HG02623 (cell line): ENCODE results near the gene PDE7B.

Experiments
- ATAC-seq: cut with Tn5 transposase; IDR thresholded peaks from one replicate; pipeline ENCODE4 v1.9.1; 2021; ENCODE audit warnings: moderate library complexity; ENCODE audit not compliant: unreplicated experiment

The PDE7B gene

DNA sequence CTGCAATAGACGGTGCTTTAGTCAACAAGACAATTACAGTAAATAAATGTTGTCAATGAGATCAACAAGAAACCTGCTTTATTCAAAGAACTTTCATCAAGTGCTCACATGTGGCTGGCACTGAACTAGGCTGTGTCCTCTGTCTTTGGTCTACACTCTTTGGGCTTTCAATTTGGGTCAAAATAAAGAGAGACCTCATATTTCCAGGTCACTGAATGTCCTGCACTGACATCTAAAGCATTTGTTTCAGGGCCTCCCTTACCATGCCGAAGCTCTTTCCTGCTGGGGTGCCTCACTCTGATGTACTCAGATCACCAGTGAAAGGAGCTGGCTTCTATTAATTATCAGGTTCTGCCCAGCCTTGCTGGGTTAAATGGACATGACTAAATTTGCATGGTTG lies 32.0 kb downstream of the PDE7B start:
- ATAC-seq = no peak

DNA sequence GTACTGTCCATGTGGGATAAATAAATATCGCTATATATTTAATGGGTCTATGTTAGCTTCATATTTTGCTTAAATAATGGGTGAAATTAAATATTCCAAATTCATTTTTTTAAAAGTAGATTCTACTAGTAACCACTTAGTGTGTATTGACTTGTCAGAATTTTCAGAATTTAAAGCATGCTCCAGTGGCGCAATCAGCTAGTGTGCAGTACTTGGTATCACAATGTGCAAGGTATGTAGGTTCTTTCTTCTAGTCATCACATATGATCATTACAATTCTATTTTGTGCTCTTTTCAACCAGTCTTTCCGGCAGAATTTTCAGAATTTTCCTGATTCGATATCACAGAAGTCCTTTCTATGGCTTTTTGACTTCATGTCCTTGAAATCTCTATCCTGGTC lies 32.6 kb downstream of the PDE7B start:
- no peak for ATAC-seq

DNA sequence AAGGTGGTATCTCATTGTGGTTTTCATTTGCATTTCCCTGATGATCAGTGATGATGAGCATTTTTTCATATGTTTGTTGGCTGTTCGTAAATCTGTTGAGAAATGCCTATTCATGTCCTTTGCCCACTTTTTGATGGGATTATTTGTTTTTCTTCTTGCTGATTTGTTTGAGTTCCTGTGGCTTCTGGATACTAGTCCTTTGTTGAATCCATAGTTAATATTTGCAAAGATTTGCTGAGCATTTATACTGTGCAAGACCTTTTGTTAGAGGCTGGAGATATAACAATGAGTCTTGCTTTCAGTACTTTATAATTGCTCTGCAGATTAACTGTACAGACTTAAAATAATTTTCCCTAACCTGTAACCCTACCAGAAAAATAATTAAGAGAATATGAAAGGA lies 35.6 kb downstream of the PDE7B start:
- no peak for ATAC-seq

DNA sequence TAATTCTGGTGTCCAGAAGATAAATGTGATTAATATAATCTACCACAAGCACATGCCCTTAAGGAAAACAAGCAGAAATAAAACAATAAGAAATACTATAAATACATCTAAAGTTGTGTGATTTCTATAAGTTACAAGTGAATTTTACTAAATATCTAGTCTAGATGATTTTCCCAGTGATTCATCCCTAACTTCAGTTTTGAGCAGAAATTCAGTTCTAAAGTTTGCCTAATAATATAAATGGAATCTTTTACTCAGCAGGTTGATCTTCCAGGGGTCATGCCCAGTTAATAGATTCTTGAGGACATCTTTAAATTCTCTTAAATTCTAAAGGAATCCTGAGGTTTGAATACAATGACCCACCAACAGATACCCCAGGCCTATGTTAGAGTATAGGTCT lies 37.3 kb downstream of the PDE7B start:
- no peak for ATAC-seq

DNA sequence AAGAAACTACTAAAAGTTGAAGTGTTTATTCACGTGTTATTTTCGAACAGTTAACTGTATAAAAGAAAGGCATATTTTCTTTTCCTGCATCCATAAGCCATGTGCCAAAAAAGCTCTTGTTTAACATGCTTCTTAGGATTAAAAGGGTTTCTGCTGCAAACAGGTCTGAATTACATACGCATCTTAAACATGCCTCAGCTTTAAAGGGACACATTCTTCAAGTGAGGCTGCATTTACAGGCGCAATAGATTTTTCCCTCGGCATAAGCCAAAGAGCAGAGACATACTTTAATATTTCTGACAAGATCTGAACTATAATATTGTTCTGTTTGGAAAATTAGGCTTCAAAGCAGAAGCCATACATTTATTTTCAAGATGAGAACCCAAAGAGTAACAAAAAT lies 39.4 kb downstream of the PDE7B start:
- ATAC-seq = no peak

DNA sequence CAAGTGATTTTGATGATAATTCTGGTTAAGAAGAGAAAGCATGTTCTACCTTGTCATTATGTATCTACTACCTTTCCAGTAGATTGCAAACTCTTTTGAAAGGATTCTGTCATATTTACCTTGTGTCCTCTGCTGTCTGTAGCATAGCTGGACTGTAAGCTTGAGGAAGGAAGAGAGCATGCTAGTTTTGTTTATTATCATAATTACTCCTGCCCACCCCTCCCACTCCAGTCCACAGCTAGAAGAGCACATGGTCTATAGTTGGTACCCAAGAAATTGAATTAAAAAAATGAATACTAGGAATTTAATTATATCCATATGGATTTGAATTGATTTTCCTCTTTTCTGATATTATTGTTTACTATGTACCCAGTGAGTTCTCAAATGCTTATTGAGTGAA lies 40.2 kb downstream of the PDE7B start:
- ATAC-seq = no peak

DNA sequence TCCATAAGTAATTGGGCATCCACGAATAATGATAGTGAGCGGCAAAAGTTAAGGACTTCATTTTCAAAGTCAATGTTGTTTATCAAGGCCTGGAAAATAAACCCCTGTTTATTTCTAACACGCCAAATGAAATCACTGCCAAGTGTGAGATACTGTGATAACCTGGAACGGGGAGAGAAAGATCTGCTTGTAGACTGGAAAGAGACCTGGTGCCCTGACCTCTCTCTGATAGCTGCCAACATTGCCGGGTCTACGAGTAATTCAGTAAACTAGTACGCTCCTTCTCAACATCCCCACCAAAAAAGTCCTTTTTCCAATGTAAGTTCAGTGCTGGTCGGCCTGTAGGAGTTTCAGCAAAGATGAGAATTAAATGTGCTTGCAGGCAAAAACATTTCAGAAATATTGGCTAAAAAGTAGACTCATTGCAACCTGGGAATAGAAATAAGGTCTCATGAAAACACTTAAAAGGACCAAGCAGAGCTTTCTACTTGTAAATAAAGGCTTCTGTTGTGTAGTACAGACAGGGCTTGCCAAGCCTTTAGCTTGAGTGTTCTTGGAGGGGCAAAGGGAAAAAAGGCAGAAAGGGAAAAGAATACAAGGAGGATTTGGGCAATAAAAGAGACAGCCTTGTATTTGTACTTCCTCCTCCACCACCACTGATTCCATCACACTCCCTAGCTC lies 43.9 kb downstream of the PDE7B start:
- ATAC-seq = no peak

DNA sequence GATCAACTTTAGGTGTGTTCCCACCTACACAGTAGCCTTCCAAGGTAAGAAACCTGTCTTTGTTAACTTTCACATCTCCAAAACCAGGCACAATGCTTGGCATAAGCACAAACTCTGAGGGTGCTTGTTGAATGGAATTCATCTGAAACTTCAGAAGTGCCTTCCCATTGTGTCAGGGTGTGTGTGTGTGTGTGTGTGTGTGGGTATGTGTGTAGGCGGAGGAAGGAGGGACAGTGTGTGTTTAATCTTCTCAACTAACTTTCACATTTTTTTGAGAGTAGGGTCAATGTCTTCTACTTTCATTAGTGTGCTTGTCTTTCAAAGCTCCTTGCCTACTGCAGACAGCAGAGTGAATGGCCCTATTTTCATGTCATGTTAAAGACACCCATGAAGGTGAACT lies 45.6 kb downstream of the PDE7B start:
- no peak for ATAC-seq

DNA sequence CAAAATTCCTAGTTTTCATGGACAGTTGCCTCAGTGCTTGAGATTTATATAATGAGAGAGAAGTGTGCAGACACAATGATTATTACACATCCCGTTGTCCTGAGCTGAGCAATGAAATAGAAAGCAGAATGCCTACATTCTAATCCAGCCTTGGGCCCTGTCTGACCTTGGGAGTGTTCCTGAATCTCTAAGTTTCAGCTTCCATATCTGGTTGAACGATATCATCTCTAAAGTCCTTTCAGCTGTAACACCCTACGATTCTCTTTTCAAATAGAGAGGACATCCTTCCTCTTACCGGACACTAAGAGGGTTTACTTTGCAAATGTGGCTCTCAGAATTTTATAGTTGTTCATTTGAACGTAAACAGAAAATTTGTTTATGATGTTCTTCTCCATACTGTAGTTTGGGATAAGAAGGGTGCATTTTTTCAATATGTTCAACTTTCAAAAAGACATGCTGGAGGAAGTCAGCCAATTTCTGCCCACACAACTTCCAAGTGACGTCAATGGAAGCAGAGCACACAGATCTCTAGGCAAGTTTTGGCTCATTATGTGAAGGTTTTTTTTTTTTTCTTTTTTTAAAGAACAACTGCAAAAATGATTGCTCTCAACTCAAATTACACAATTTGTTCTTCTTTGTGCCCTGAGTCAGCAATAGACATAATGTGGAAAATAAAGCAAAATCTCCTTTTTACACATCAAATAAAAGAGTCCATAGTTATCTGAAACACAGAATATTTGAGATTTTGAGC lies 50.4 kb downstream of the PDE7B start:
- ATAC-seq = no peak

DNA sequence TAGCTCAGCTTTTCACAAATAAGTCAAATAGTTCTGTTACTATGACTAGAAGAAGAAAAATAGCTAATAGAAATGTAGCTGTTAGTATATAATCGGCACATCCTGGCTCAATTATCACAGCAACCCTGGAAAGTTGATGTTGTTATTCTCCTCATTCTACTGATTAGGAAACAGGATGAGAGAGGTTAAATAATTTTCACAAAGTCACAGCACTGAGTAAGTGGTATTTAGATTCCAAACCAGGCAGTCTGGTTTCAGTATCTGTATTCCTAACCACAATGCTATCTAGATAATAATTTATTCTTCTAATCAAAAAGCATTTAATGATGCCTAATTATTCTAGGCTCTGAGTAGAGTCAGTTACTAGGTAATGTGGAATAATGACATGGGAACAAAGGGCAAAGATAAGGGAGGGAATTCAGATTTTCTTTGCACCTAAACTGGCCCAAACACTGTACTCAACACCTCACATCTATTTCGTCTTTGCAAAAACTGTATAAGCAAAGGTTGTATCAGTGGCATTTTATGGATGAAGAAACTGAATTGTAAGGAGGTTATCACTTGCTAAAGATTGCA lies 51.3 kb downstream of the PDE7B start:
- no peak for ATAC-seq

DNA sequence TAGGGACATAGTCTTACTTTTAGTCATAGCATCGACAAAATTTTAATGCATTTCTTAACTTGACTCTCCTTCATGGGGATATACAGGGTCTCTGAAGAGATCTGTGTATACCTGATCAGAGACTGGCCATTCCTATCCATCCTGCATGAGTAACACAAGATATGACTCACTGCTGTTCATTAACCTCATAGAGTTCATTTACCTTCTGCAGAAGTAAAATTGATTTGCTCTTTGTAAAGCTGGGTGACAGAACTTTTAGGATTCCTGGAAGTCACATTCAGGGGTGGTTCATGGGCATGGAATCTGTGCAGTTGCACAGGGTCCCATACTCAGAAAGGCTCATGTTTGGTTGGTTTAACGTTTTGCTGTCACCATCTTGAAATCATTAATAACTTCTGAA lies 53.2 kb downstream of the PDE7B start:
- no peak for ATAC-seq

DNA sequence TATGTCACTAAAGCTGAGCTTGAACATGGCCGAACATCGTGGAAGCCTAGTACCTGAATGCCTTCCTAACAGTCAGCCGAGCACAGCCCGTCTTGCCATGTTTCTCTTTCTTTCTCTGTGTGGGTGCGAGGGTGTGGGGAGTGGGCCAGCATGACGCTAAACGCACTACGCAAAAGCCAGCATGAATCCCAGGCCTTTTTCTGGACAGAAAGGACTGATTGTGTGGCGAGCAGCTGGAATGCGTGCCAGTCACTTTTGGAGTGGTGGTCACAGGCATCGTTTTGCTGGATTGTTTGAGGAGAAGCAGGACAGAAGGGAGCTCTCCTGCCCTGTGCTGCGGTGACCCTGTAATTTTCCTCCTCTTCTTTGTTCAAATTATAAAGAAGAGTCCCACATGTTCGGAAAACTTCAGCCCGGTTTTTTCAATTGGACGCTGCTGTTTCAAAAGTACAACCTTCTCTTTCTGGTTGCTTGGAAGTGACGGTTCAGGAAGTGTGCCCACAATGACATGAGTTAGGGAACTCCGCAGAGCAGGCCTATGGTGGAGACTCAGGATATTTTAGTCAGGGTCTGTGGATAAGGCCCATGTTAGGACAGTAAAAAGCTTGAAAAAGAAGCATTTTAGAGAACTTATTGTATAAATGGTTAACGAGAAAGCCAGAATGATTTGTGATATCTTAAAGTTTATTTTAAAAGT lies 54.3 kb downstream of the PDE7B start:
- ATAC-seq = no peak

DNA sequence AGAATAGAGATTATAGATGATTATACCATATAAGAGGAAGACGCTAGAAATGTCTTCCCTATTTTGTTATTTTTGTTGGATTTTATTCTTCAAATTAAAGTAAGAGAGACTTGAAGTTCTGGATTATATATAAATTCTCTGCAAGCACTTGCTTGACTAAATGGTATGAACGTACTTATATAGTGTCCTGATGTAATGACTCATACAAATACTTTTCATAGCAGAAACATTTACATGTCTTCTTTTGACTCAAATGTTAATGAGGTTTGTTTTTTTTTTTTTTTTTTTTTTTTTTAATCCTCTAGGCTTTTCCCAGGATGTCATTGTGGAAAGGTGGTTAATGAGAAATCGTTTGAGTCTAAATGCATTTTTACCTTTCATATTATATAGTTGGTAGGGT lies 55.0 kb downstream of the PDE7B start:
- no peak for ATAC-seq

DNA sequence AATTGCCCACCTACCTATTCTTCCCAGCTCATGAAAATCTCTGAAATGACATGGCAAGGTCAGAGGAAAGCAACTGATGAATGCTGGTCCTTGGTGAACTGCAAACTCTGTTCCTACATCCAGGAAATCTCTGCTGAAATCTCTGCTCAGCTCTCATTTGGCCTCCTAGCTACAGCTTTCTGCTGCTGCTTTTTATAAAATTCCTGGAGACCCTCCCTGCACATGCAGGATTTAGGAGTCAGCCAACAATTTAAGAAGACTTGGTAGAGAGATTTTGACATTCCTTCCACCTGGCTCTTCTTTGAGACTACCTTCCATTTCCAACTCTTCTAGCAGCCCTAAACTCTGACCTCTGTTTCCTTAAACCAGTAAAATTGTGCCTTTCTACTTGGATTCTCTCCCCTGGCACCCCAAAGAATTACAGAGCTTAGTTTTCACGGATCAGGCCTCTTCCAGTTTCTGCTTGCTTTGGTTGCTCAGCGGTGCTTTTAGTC lies 55.5 kb downstream of the PDE7B start:
- ATAC-seq = no peak

DNA sequence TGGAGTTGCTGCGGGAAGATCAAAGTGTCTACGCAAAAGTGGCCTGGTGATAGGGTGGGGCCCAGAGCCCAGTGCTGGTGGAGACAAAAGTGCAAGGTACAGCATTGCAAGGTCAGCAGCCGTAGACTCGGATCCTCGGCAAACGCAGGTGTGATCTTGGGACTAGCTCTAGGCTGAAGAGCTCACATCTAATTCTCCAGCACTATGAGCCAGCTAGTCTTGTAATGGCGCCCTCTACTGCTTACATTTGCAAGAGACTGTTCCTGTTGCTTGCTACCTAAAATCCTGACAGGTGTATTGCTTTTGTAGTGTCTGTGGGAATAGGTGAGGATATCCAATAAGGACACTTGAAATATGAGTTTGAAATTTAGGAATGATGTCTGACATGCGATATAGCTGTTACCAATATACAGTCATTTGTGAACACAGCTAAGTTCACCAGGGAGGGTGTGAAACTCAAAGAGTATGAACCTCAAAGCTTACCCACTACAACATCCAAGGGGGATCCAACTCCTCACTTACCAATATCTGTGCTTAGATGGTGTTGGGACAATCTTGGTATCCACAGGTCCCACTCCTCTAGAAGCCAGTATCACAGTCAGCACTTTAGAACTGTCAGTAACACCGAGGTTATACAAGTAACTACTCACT lies 58.4 kb downstream of the PDE7B start:
- peak; percentile 80 for ATAC-seq

DNA sequence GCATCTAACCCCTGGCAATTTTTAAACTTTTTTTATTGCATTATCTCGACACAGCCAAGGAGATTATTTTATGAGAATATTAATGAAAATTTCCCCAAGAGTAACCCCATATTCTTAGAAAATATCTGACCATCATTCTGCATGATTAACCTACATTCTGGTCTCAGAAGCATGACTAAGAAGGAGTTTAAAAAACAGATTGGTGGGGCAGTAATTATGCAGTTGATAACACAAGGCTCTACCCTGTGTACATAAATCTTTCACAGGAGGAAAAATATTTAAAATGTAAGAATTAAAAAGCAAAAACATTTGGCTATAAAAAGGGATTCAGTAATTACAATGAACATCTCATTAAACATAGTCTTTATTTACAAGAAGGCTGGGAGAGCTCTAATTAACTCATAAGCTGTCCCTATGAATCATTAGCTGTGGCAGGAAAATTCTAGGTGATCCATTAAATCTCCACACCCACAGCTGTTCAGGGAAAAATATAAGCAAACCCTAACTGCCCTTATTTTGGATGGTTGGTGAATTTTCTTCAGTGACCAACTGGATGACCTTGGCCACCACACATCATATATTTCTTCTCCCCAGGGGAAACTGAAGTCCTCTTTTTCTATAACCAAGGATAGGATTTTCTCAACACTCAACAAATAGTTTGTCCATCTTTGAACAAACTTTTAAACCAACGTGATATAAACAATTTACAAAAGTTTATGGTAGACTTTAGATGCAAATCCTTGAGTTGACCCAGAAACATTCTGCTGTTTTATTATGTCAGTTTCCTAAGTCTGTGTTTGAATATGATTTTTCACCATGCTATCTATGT lies 59.5 kb downstream of the PDE7B start:
- no peak for ATAC-seq

DNA sequence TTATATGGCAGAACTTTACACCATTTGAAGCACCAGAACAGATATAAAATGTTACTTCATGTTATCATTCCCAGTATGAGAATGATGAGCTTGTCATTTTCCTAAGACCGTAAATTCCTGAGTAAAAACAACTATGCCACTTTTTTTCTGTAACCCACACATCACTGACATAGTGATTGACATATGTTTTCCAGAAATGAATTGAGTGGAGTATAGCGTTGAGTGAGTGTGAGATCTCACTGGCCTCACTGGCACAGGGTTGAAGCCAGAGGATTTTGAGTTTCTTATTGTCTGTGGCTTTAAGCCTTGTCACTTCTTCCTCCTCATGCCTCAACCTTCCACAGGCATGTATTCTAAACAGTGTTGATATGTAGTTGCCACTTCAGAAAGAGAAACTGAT lies 62.3 kb downstream of the PDE7B start:
- ATAC-seq = no peak

DNA sequence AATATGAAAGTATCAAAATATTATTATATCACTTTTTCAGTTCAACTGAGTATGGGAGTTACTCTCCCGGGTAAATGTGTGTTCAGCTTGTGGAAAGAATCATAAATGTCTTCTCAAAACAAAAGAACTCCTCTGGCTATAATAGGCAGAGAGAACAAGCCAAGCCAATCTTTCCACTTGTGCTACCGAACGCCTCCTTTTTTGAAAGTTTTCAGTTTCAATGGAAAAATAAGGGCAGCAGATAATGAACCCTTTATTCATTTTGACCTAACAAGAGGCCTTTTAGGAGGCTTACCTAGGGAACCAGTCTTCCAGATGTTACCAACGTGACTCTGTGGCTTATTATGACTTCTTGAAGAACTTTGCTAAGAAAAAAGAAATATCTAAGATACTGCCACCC lies 67.5 kb downstream of the PDE7B start:
- ATAC-seq = no peak

DNA sequence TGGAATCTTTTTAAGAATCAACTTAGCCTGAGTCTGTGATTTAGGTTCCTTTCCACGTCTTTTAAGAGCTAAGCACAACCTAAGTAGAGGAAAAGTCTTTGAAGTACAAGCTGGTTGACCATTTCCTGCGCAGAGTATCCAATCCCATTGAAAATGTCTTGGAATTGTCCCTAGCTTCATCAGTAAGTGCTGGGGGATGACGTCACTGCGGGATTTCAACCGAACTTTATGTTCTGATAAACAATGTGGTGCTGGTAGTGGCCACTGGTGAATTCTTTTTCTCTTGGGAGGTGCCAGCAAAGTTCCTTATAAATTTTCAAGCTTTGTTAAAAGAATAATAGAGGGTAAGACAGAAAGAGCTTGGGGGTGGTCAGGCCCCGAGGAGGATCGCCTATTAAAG lies 69.2 kb downstream of the PDE7B start:
- no peak for ATAC-seq

DNA sequence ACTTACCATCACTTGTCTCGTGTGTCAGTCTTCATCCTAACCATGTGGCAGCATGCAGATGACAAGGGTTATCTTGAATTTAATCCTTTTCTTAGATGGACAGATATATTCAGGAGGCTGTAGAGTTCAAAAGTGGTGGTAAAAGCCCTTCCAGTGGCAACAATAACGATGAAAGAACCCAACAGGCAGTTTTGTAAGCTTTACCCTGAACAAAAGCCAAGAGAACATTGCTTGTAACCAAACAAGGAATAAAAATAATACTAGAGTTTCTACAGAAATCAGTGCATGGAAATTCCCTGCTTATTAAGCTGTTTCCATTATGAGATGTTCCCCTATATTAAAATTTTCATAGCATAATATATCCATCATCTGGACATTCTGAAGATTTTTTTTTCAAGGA lies 69.7 kb downstream of the PDE7B start:
- ATAC-seq = no peak
